Gastrocnemius medialis (tissue), 4 donors: ENCODE results near the gene AFG3L2. TPM values are rescaled to one million over a fixed set of nuclear protein-coding genes. Genes with fewer than 3 reads are reported as not detected.

Experiments
- ATAC-seq, 2 donors: fragments of 150-250 bp; one replicate each; pipeline ENCODE4 v1.9.1; 2016
- DNase-seq, 2 donors: peaks; one replicate each; pipeline ENCODE4 v3.0.0-alpha.2; 2019
- H3K27ac ChIP-seq, 4 donors: fragments of 200-600 bp; sonication (generic); 1 replicate in 1 of 4; 2 replicates in 3 of 4; pipeline ENCODE4 v1.5.1; 2016 to 2018; ENCODE audit warnings: mild to moderate bottlenecking in 2 of 4, moderate library complexity in 1 of 4
- H3K27me3 ChIP-seq, 3 donors: fragments of 200-600 bp; sonication (generic) in 2 of 3; 1 replicate in 1 of 3; 2 replicates in 2 of 3; pipeline versions ENCODE4 v1.5.1 to v1.6.0; 2016 to 2019; ENCODE audit warnings: mild to moderate bottlenecking in 1 of 3, moderate library complexity in 1 of 3
- H3K36me3 ChIP-seq, 2 donors: fragments of 200-600 bp; sonication (generic) in 1 of 2; one replicate each; pipeline ENCODE4 v1.5.1; 2017 to 2018
- H3K4me1 ChIP-seq, 2 donors: fragments of 200-600 bp; sonication (generic) in 1 of 2; one replicate each; pipeline ENCODE4 v1.5.1; 2016 to 2017; ENCODE audit warnings: mild to moderate bottlenecking in 2 of 2
- H3K4me3 ChIP-seq, 4 donors: fragments of 200-600 bp; sonication (generic) in 3 of 4; 1 replicate in 1 of 4; 2 replicates in 3 of 4; pipeline ENCODE4 v1.5.1; 2016 to 2019; ENCODE audit warnings: mild to moderate bottlenecking in 2 of 4
- H3K9me3 ChIP-seq, 3 donors: fragments of 200-600 bp; sonication (generic) in 2 of 3; 1 replicate in 1 of 3; 2 replicates in 2 of 3; pipeline ENCODE4 v1.5.1; 2016 to 2019
- CTCF ChIP-seq, 5 experiments: fragments of 450-650 bp in 3 of 5; fragments of 200-600 bp in 2 of 5; sonication (generic) in 2 of 5; IDR thresholded peaks in 4 of 5; conservative IDR thresholded peaks in 1 of 5; 1 replicate in 4 of 5; 2 replicates in 1 of 5; pipeline ENCODE4 v1.5.1; 2016 to 2019; ENCODE audit warnings: antibody characterized with exemption in 5 of 5, mild to moderate bottlenecking in 3 of 5, moderate library complexity in 3 of 5
- POLR2A ChIP-seq, 2 donors: fragments of 450-650 bp; IDR thresholded peaks; one replicate each; pipeline ENCODE4 v1.6.1; 2017; ENCODE audit warnings: antibody characterized with exemption in 2 of 2, mild to moderate bottlenecking in 2 of 2, moderate library complexity in 2 of 2
- in situ Hi-C, 4 donors: fragments of 200-750 bp; cut with MboI; loops; one replicate each; pipeline versions ENCODE4 v1.15.0 to v1.8.0; 2017; ENCODE audit warnings: low sequenced_read_pairs in 4 of 4
- intact Hi-C: fragments of 100-400 bp; cut with DNase I; formaldehyde crosslinking; loops from one replicate; pipeline ENCODE4 v1.15.1; 2023; ENCODE audit warnings: low total_unique reads
- total RNA-seq, 4 donors: library from RNA; depleted of rRNA; stranded (reverse); fragments of >200 nt; gene quantifications; one replicate each; pipeline versions ENCODE4 v1.1.0 to v1.2.3, GENCODE V29; 2016

AFG3L2 gene
- total RNA-seq, 4 donors from 2014 or later = 102 to 166 (median 124) TPM

- Histone ChIP-seq H3K9me3 (no peaks in the 10 kb centered on the region), H3K4me3 (no peak overlapping the region), H3K27ac (peak overlapping the region in 3 of 4 donors; percentile 2 to 75 (median 22)), H3K27me3 (no peaks in the 10 kb centered on the region), H3K36me3 (peaks cover 0 to 55% of the 10 kb centered on the region in 2 donors), H3K4me1 (peaks cover 22 to 31% of the 10 kb centered on the region in 2 donors)
- TF ChIP-seq POLR2A (IDR thresholded peaks at IDR 0.05) (no peak), CTCF (IDR thresholded peaks at IDR 0.05 in 4 of 5, conservative IDR thresholded peaks at IDR 0.05 in 1 of 5) (no peak)
- no peak for ATAC-seq
- in situ Hi-C loops (no loop called here), intact Hi-C loops (no loop called here)
- no peak for DNase-seq
Observed at GRCh38 chr18:12336171-12336613, 40.8 kb downstream of the AFG3L2 start.

GRCh38 chr18:12335503-12335902, 41.5 kb downstream of the AFG3L2 start:
- in situ Hi-C loops = no loop called here
- H3K27me3 ChIP-seq = no peaks in the 10 kb centered on the region
- TF ChIP-seq POLR2A (IDR thresholded peaks at IDR 0.05) = no peak
- H3K4me1 ChIP-seq = peaks cover 22 to 31% of the 10 kb centered on the region in 2 donors
- no peak for DNase-seq
- H3K27ac ChIP-seq = no peak overlapping the region
- ATAC-seq = no peak
- H3K9me3 ChIP-seq = no peaks in the 10 kb centered on the region
- H3K4me3 ChIP-seq = no peak overlapping the region
- peaks cover 0 to 50% of the 10 kb centered on the region in 2 donors for H3K36me3 ChIP-seq
- intact Hi-C loops = no loop called here

GRCh38 chr18:12334863-12335262, 42.2 kb downstream of the AFG3L2 start:
- ATAC-seq = no peak
- no peak for DNase-seq
- Histone ChIP-seq H3K27me3 (no peaks in the 10 kb centered on the region), H3K27ac (no peak overlapping the region), H3K4me1 (peaks cover 22 to 31% of the 10 kb centered on the region in 2 donors), H3K4me3 (no peak overlapping the region), H3K36me3 (peaks cover 0 to 50% of the 10 kb centered on the region in 2 donors), H3K9me3 (no peaks in the 10 kb centered on the region)
- no peak for TF ChIP-seq POLR2A (IDR thresholded peaks at IDR 0.05)
- no peak for TF ChIP-seq CTCF (IDR thresholded peaks at IDR 0.05 in 4 of 5, conservative IDR thresholded peaks at IDR 0.05 in 1 of 5)
- in situ Hi-C loops = no loop called here
- intact Hi-C loops = no loop called here

- DNase-seq (no peak), ATAC-seq (no peak)
- TF ChIP-seq CTCF (IDR thresholded peaks at IDR 0.05 in 4 of 5, conservative IDR thresholded peaks at IDR 0.05 in 1 of 5) (no peak), POLR2A (IDR thresholded peaks at IDR 0.05) (no peak)
- H3K27ac ChIP-seq = no peak overlapping the region
- no peak overlapping the region for H3K4me3 ChIP-seq
- in situ Hi-C loops (no loop called here), intact Hi-C loops (no loop called here)
- no peaks in the 10 kb centered on the region for H3K27me3 ChIP-seq
- H3K4me1 ChIP-seq = peaks cover 22 to 31% of the 10 kb centered on the region in 2 donors
- no peaks in the 10 kb centered on the region for H3K9me3 ChIP-seq
- peaks cover 0 to 54% of the 10 kb centered on the region in 2 donors for H3K36me3 ChIP-seq
Observed at GRCh38 chr18:12334366-12334808, 42.6 kb downstream of the AFG3L2 start.

- Histone ChIP-seq H3K4me3 (no peak overlapping the region), H3K36me3 (peaks cover 0 to 58% of the 10 kb centered on the region in 2 donors), H3K9me3 (no peaks in the 10 kb centered on the region), H3K4me1 (peaks cover 20 to 29% of the 10 kb centered on the region in 2 donors), H3K27me3 (no peaks in the 10 kb centered on the region), H3K27ac (no peak overlapping the region)
- in situ Hi-C loops = no loop called here
- TF ChIP-seq CTCF (IDR thresholded peaks at IDR 0.05 in 4 of 5, conservative IDR thresholded peaks at IDR 0.05 in 1 of 5) (no peak), POLR2A (IDR thresholded peaks at IDR 0.05) (no peak)
- intact Hi-C loops = no loop called here
- DNase-seq = no peak
- no peak for ATAC-seq
Observed at GRCh38 chr18:12333506-12334290, 43.3 kb downstream of the AFG3L2 start.
